K562 (cell line): Measurements from ENCODE around the gene SZT2. TPM values are rescaled to one million over a fixed set of nuclear protein-coding genes. Genes with fewer than 3 reads are reported as not detected.

Experiments used
- BCL6 ChIP-seq: fragments of 250-450 bp; sonication (Bioruptor Pico); IDR thresholded peaks from 2 replicates; pipeline ENCODE4 v1.4.0; 2020
- BRF1 ChIP-seq: IDR thresholded peaks from 3 replicates; pipeline ENCODE4 v1.6.1; 2011; ENCODE audit warnings: borderline replicate concordance, mild to moderate bottlenecking; ENCODE audit not compliant: insufficient read length; ENCODE audit errors: extremely low read depth
- CBX8 ChIP-seq: fragments of 200-600 bp; sonication (generic); IDR thresholded peaks from 2 replicates; pipeline ENCODE4 v1.6.1; 2012; ENCODE audit warnings: borderline replicate concordance, mixed run types, low read depth, mild to moderate bottlenecking, moderate library complexity, mixed read lengths, low read length, control low read depth, inconsistent platforms; ENCODE audit not compliant: poor library complexity, severe bottlenecking; ENCODE audit errors: extremely low read depth
- FOXA1 ChIP-seq: fragments of 450-650 bp; IDR thresholded peaks from 2 replicates; pipeline ENCODE4 v1.6.1; 2016; ENCODE audit warnings: mild to moderate bottlenecking, borderline replicate concordance
- KLF1 ChIP-seq: fragments of 450-650 bp; IDR thresholded peaks from 2 replicates; pipeline ENCODE4 v1.6.1; 2016; ENCODE audit warnings: missing genetic modification characterization, missing compliant biosample characterization
- KLF10 ChIP-seq: fragments of 250-450 bp; sonication (Bioruptor Pico); IDR thresholded peaks from 2 replicates; pipeline ENCODE4 v1.6.1; 2021; ENCODE audit warnings: matching md5 sums
- MEIS2 ChIP-seq: fragments of 450-650 bp; IDR thresholded peaks from 2 replicates; pipeline ENCODE4 v1.6.1; 2014; ENCODE audit warnings: mild to moderate bottlenecking; ENCODE audit not compliant: partially characterized antibody
- MNT ChIP-seq, 2 experiments: fragments of 450-650 bp; conservative IDR thresholded peaks; 2 replicates each; pipeline ENCODE4 v1.6.1; 2017; ENCODE audit warnings: mild to moderate bottlenecking in 2 of 2, moderate library complexity in 2 of 2
- MTA2 ChIP-seq: fragments of 450-650 bp; IDR thresholded peaks from 2 replicates; pipeline ENCODE4 v1.6.1; 2016; ENCODE audit warnings: low read depth
- NFE2 ChIP-seq: IDR thresholded peaks from 2 replicates; pipeline ENCODE4 v1.6.1; 2014; ENCODE audit warnings: antibody characterized with exemption, low read depth
- PYGO2 ChIP-seq: fragments of 450-650 bp; IDR thresholded peaks from 2 replicates; pipeline ENCODE4 v1.6.1; 2016; ENCODE audit warnings: mild to moderate bottlenecking, missing genetic modification characterization, moderate library complexity, missing compliant biosample characterization
- RAD21 ChIP-seq, 2 experiments: fragments of 250-450 bp in 1 of 2; fragments of 450-650 bp in 1 of 2; sonication (Bioruptor Pico) in 1 of 2; formaldehyde crosslinking in 1 of 2; IDR thresholded peaks in 1 of 2; conservative IDR thresholded peaks in 1 of 2; 2 replicates each; pipeline versions ENCODE4 v1.4.0 to v1.8.0; 2020 to 2022; ENCODE audit warnings: mild to moderate bottlenecking in 2 of 2, moderate library complexity in 1 of 2
- RERE ChIP-seq: sonication (generic); formaldehyde crosslinking; IDR thresholded peaks from 2 replicates; pipeline ENCODE4 v1.8.0; 2023; ENCODE audit warnings: missing genetic modification reagents, mild to moderate bottlenecking, borderline replicate concordance
- SFPQ ChIP-seq: fragments of 200-400 bp; formaldehyde crosslinking; IDR thresholded peaks from 2 replicates; pipeline ENCODE4 v1.6.1; 2017; ENCODE audit warnings: mild to moderate bottlenecking, low read depth, low read length, moderate library complexity
- ZNF766 ChIP-seq: fragments of 200-800 bp; sonication (Bioruptor generic); conservative IDR thresholded peaks from 2 replicates; pipeline ENCODE4 v1.6.1; 2016; ENCODE audit warnings: missing genetic modification characterization, missing compliant biosample characterization
- polyA plus RNA-seq, 8 experiments: library from polyadenylated mRNA; depleted of rRNA in 4 of 8; stranded (reverse) in 5 of 8; unstranded in 3 of 8; fragments of >200 nt; fragmentation: Nextera tagmentation in 2 of 8; fragmentation: Illumina TruSeq in 1 of 8; extraction: Ambion mirVana in 2 of 8; extraction: Trizol in 1 of 8; gene quantifications; 2 replicates each; pipeline versions ENCODE4 v1.2.1 to v1.2.3, GENCODE V29; 2011 to 2014; ENCODE audit warnings: inconsistent platforms in 1 of 8, missing spikeins in 1 of 8
- total RNA-seq, 7 experiments: library from RNA; depleted of rRNA in 6 of 7; stranded (reverse); fragments of >200 nt in 6 of 7; fragmentation: Illumina TruSeq in 2 of 7; extraction: Trizol in 2 of 7; gene quantifications; 2 replicates each; pipeline versions ENCODE4 v1.2.1 to v1.2.3, GENCODE V29; 2011 to 2021; ENCODE audit warnings: low replicate concordance in 1 of 7

SZT2 gene
- total and polyA plus RNA-seq, 9 of the 15 experiments (the other 6 are each of a cell fraction or from before 2014, with no cell fraction given), result 0.88 to 31.0 (median 12.8) TPM

GRCh38 chr1:43405219-43405875 lies 15.6 kb downstream of the SZT2 start (continued):
- TF ChIP-seq RERE (CRISPR knock-in tag), result no peak
- TF ChIP-seq NFE2, result 0 out of 2 replicates have a peak, but pooled peaks have one; percentile 27
- TF ChIP-seq SFPQ, result no peak
- TF ChIP-seq PYGO2 (tag), result 0 out of 2 replicates have a peak, but pooled peaks have one; percentile 43
- TF ChIP-seq BRF1, result no peak
- TF ChIP-seq MEIS2, result peak; percentile 26
- TF ChIP-seq FOXA1, result no peak
- peak; percentile 76 for TF ChIP-seq ZNF766 (CRISPR knock-in tag)
- no peak for TF ChIP-seq RAD21 (CRISPR knock-in tag; conservative IDR thresholded peaks at IDR 0.05 in 1 of 2, IDR thresholded peaks at IDR 0.05 in 1 of 2)
- no peak for TF ChIP-seq CBX8
- TF ChIP-seq KLF10 (CRISPR knock-in tag), result no peak
- TF ChIP-seq BCL6 (CRISPR knock-in tag), result no peak
- TF ChIP-seq MNT (conservative IDR thresholded peaks at IDR 0.05), result peak in 1 of 2 experiments; percentile 31; a peak in 1 of 4 replicates
- TF ChIP-seq MTA2, result peak; percentile 83
- no peak for TF ChIP-seq KLF1 (tag)
